Measurements from ENCODE around the gene PODXL2.

DNA sequence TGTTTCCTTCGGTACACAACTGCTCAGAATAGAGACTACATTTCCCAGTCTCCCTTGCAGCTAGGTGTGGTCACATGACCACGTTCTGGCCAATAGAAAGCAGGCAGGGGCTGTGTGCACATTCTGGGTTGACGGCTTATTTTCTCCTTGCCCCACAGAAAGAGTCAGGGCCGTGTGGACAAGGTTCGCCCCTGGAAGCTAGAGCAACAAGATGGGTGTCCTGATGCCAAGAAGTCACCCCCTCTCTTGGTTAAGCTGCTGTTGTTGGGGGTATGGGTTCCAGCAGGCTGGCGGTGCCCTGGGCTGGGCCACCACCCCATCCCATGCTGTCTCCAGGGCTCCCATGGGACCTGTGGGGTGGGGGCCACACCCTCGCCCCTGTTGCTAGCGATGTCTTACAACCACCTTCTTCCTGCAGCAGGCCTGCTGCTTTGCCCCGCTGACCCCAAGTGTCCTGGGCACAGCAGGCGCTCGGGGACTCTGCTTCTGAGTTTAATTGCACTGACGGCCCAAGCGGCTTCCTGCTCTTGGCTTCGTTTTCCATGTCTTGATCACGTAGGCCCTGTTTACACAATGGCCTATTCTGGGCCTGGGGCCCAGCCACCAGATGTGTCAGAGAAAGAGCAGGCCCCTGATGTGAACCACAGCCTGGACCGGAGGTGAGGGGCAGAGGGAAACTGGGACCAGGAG is 68.7 kb downstream of the PODXL2 start:
- TF ChIP-seq, protein P1, sequence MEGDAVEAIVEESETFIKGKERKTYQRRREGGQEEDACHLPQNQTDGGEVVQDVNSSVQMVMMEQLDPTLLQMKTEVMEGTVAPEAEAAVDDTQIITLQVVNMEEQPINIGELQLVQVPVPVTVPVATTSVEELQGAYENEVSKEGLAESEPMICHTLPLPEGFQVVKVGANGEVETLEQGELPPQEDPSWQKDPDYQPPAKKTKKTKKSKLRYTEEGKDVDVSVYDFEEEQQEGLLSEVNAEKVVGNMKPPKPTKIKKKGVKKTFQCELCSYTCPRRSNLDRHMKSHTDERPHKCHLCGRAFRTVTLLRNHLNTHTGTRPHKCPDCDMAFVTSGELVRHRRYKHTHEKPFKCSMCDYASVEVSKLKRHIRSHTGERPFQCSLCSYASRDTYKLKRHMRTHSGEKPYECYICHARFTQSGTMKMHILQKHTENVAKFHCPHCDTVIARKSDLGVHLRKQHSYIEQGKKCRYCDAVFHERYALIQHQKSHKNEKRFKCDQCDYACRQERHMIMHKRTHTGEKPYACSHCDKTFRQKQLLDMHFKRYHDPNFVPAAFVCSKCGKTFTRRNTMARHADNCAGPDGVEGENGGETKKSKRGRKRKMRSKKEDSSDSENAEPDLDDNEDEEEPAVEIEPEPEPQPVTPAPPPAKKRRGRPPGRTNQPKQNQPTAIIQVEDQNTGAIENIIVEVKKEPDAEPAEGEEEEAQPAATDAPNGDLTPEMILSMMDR (IDR thresholded peaks at IDR 0.05) = no peak
- peak in 1 of 4 donors; percentile 10 for TF ChIP-seq POLR2A (IDR thresholded peaks at IDR 0.05)
